Neuronal stem cell (in vitro differentiated cells): Measurements from ENCODE around the gene ALPK3. TPM values are rescaled to one million over a fixed set of nuclear protein-coding genes. Genes with fewer than 3 reads are reported as not detected.
A peak's percentile ranks its signal among the peaks of the same experiment; 100 is the strongest.

ENCODE experiments used
- DNase-seq: peaks from one replicate; pipeline ENCODE4 v3.0.0-alpha.2; 2013; ENCODE audit warnings: low spot score
- H2AFZ ChIP-seq: one replicate; pipeline ENCODE4 v1.6.1; 2013; ENCODE audit warnings: mild to moderate bottlenecking, low read length, inconsistent platforms
- H2AK5ac ChIP-seq: 2 replicates; pipeline ENCODE4 v1.6.1; 2013; ENCODE audit warnings: low read depth, mild to moderate bottlenecking, inconsistent platforms, low read length, moderate library complexity, mixed read lengths
- H2BK120ac ChIP-seq: 2 replicates; pipeline ENCODE4 v1.6.1; 2013; ENCODE audit warnings: low read depth, mild to moderate bottlenecking, inconsistent platforms, low read length, moderate library complexity, mixed read lengths
- H2BK12ac ChIP-seq: one replicate; pipeline ENCODE4 v1.6.1; 2013; ENCODE audit warnings: low read length, inconsistent platforms
- H2BK15ac ChIP-seq: 2 replicates; pipeline ENCODE4 v1.6.1; 2013; ENCODE audit warnings: mild to moderate bottlenecking, low read length, inconsistent platforms, mixed read lengths
- H2BK5ac ChIP-seq: one replicate; pipeline ENCODE4 v1.6.1; 2013; ENCODE audit warnings: inconsistent platforms, mild to moderate bottlenecking, low read length, moderate library complexity
- H3K14ac ChIP-seq: one replicate; pipeline ENCODE4 v1.6.1; 2013; ENCODE audit warnings: low read length, inconsistent platforms
- H3K18ac ChIP-seq: 2 replicates; pipeline ENCODE4 v1.6.1; 2013; ENCODE audit warnings: low read length, inconsistent platforms
- H3K23ac ChIP-seq: 2 replicates; pipeline ENCODE4 v1.6.1; 2013; ENCODE audit warnings: low read depth, mild to moderate bottlenecking, mixed read lengths, low read length, inconsistent platforms; ENCODE audit not compliant: poor library complexity
- H3K27ac ChIP-seq: replicated peaks from 3 replicates; pipeline ENCODE4 v1.5.1; 2013; ENCODE audit warnings: low read length, inconsistent platforms
- H3K27me3 ChIP-seq, 3 experiments: 2 replicates each; pipeline ENCODE4 v1.6.1; 2013; ENCODE audit warnings: low read length in 3 of 3, mild to moderate bottlenecking in 2 of 3, inconsistent platforms in 1 of 3, low read depth in 1 of 3, mixed read lengths in 1 of 3, moderate library complexity in 1 of 3; ENCODE audit not compliant: control insufficient read depth in 3 of 3, insufficient read depth in 3 of 3
- H3K36me3 ChIP-seq, 2 donors: replicated peaks in 1 of 2; 2 replicates each; pipeline ENCODE4 v1.6.1; 2013; ENCODE audit warnings: low read length in 2 of 2; ENCODE audit not compliant: control insufficient read depth in 2 of 2, insufficient read depth in 2 of 2
- H3K4ac ChIP-seq: 2 replicates; pipeline ENCODE4 v1.6.1; 2013; ENCODE audit warnings: inconsistent platforms, mild to moderate bottlenecking, low read length, moderate library complexity
- H3K4me1 ChIP-seq, 2 donors: 1 replicate in 1 of 2; 2 replicates in 1 of 2; pipeline ENCODE4 v1.6.1; 2013; ENCODE audit warnings: low read length in 2 of 2, low read depth in 1 of 2; ENCODE audit not compliant: control insufficient read depth in 2 of 2, insufficient read depth in 1 of 2
- H3K4me2 ChIP-seq: one replicate; pipeline ENCODE4 v1.6.1; 2013; ENCODE audit warnings: mild to moderate bottlenecking, low read length, inconsistent platforms; ENCODE audit not compliant: insufficient read depth, poor library complexity, severe bottlenecking
- H3K4me3 ChIP-seq, 2 donors: 2 replicates each; pipeline ENCODE4 v1.5.1; 2013; ENCODE audit warnings: low read length in 2 of 2, mild to moderate bottlenecking in 2 of 2, inconsistent platforms in 1 of 2, moderate library complexity in 1 of 2
- H3K79me1 ChIP-seq: one replicate; pipeline ENCODE4 v1.6.1; 2013; ENCODE audit warnings: low read depth, mild to moderate bottlenecking, inconsistent platforms, low read length, moderate library complexity
- H3K9ac ChIP-seq: one replicate; pipeline ENCODE4 v1.6.1; 2013; ENCODE audit warnings: mild to moderate bottlenecking, low read depth, low read length, inconsistent platforms; ENCODE audit not compliant: poor library complexity
- H3K9me3 ChIP-seq, 2 donors: replicated peaks in 1 of 2; 2 replicates each; pipeline versions ENCODE3 to v1.6.1; 2013; ENCODE audit warnings: low read length in 2 of 2, mild to moderate bottlenecking in 2 of 2, inconsistent platforms in 1 of 2, low read depth in 1 of 2, mixed read lengths in 1 of 2, moderate library complexity in 1 of 2; ENCODE audit not compliant: control insufficient read depth in 2 of 2, insufficient read depth in 1 of 2
- H4K8ac ChIP-seq: one replicate; pipeline ENCODE4 v1.6.1; 2013; ENCODE audit warnings: low read depth, mild to moderate bottlenecking, inconsistent platforms, low read length, moderate library complexity
- H4K91ac ChIP-seq: one replicate; pipeline ENCODE4 v1.6.1; 2013; ENCODE audit warnings: low read length, low read depth, mild to moderate bottlenecking, inconsistent platforms; ENCODE audit not compliant: poor library complexity
- WGBS, 2 donors: extraction: QIAGEN DNeasy Blood & Tissue Kit; methylation state at CpG; one replicate each; pipeline ENCODE4 v1.1.7; 2013; ENCODE audit warnings: missing lambda C conversion rate in 2 of 2, mixed read lengths in 1 of 2; ENCODE audit not compliant: insufficient read length in 2 of 2, insufficient replicate concordance in 1 of 2; ENCODE audit errors: extremely low coverage in 2 of 2; 5-methylcytosine and 5-hydroxymethylcytosine counted together
- polyA plus RNA-seq, 2 experiments: library from polyadenylated mRNA; stranded (reverse); fragments of 200-250 nt; gene quantifications; one replicate each; pipeline ENCODE4 v1.2.3, GENCODE V29; 2013

ALPK3 gene, protein sequence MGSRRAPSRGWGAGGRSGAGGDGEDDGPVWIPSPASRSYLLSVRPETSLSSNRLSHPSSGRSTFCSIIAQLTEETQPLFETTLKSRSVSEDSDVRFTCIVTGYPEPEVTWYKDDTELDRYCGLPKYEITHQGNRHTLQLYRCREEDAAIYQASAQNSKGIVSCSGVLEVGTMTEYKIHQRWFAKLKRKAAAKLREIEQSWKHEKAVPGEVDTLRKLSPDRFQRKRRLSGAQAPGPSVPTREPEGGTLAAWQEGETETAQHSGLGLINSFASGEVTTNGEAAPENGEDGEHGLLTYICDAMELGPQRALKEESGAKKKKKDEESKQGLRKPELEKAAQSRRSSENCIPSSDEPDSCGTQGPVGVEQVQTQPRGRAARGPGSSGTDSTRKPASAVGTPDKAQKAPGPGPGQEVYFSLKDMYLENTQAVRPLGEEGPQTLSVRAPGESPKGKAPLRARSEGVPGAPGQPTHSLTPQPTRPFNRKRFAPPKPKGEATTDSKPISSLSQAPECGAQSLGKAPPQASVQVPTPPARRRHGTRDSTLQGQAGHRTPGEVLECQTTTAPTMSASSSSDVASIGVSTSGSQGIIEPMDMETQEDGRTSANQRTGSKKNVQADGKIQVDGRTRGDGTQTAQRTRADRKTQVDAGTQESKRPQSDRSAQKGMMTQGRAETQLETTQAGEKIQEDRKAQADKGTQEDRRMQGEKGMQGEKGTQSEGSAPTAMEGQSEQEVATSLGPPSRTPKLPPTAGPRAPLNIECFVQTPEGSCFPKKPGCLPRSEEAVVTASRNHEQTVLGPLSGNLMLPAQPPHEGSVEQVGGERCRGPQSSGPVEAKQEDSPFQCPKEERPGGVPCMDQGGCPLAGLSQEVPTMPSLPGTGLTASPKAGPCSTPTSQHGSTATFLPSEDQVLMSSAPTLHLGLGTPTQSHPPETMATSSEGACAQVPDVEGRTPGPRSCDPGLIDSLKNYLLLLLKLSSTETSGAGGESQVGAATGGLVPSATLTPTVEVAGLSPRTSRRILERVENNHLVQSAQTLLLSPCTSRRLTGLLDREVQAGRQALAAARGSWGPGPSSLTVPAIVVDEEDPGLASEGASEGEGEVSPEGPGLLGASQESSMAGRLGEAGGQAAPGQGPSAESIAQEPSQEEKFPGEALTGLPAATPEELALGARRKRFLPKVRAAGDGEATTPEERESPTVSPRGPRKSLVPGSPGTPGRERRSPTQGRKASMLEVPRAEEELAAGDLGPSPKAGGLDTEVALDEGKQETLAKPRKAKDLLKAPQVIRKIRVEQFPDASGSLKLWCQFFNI (N-terminal part only)
- 3.8 TPM for polyA plus RNA-seq (2013, experiment 1 of 2)
- polyA plus RNA-seq (2013, experiment 2 of 2), result 3.7 TPM

DNA sequence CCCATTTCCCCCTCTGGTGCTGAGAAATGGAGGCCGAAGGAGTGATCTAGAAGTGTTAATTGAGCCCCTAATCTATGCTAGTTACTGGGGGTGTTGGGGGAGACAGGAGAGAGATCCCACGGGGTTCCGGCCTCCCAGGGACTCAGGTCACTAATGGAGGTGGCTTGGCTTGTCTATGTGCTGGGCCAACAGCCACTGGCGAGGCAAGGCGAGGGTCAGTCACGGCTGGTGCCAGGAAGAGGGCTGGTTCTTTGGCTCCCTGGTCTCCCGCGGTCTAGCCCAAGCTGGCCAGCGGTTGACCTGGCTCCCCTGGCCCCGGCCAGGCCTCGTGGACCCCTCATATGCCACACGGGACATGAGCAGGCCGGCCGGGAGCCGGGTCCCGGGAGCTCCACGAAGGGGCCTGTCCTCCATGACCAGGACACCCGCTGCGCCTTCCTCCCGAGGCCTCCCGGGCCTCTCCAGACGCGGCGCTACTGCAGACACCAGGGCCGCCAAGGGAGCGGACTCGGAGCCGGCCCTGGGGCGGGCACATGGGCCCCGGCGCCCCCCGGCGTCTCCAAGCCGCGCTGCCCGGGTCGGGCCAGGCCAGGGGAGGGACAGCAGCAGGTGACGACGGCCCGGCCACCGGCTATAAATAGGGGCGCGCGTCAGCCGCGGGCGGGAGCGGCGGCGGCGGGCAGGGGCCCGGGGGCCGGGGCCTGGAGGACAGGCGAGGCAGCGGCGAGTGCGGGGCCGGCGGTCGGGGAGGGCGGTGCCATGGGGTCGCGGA lies at the start of gene ALPK3:
ALPK3 (plus strand) TSS at position 663 of the 772 bp plus-strand sequence; CDS start at position 760, 97 bp downstream.
- Histone ChIP-seq H3K27me3 (no peaks in the 10 kb centered on the region), H3K23ac (no peak within 1 kb of the TSS), H3K79me1 (no peaks in the 10 kb centered on the region), H4K8ac (peak within 1 kb of the TSS; percentile 96), H3K18ac (peak within 1 kb of the TSS; percentile 89), H3K9me3 (no peaks in the 10 kb centered on the region), H2BK120ac (no peak within 1 kb of the TSS), H3K27ac (peak within 1 kb of the TSS; percentile 4), H2BK15ac (peak within 1 kb of the TSS; percentile 1), H2BK12ac (no peak within 1 kb of the TSS), H3K9ac (peak within 1 kb of the TSS; percentile 85), H2BK5ac (peak within 1 kb of the TSS; percentile 8), H4K91ac (no peak within 1 kb of the TSS), H2AFZ (peak within 1 kb of the TSS; percentile 51), H3K4ac (no peak within 1 kb of the TSS), H3K14ac (no peak within 1 kb of the TSS), H3K4me3 (peak within 1 kb of the TSS in 1 of 2 donors; percentile 42), H3K4me2 (peak within 1 kb of the TSS; percentile 35), H3K36me3 (no peaks in the 10 kb centered on the region), H3K4me1 (peaks cover 21% of the 10 kb centered on the region in 2 donors), H2AK5ac (no peak within 1 kb of the TSS)
- WGBS, 2 donors, result no CpG with 5 or more reads among the region's 63 CpGs
- DNase-seq, result peak; percentile 33

DNA sequence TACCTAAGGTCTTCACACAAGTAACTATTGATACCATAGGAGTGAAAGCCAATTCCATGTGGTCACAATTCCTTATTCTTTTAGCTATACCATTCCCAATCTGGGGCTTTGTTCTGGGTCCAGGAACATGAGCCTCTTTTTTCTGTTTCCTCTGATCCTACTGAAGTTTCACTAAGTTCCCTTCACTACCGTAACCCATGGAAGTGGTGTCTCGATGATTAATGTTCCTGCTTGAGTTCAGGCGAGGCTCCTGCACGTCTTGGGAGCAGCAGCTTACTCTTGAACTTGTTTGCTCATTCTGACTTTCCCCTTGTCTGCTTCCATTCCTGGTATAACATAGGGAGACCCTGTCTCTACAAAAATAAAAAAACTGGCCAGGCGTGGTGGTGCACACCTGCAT lies 45.1 kb upstream of the ALPK3 start:
- no peak overlapping the region for H2BK15ac ChIP-seq
- H3K4me3 ChIP-seq, result no peak overlapping the region
- WGBS, 2 donors, result no CpG with 5 or more reads among the region's 5 CpGs
- H3K4me1 ChIP-seq, result no peaks in the 10 kb centered on the region
- H2BK5ac ChIP-seq, result no peak overlapping the region
- no peaks in the 10 kb centered on the region for H3K79me1 ChIP-seq
- H2AFZ ChIP-seq, result no peak overlapping the region
- H3K36me3 ChIP-seq, result peaks cover 5 to 74% of the 10 kb centered on the region in 2 donors
- H2AK5ac ChIP-seq, result no peak overlapping the region
- peaks cover 0 to 9% of the 10 kb centered on the region in 2 donors for H3K9me3 ChIP-seq
- H2BK12ac ChIP-seq, result no peak overlapping the region
- no peak overlapping the region for H4K8ac ChIP-seq
- no peak overlapping the region for H3K4me2 ChIP-seq
- H3K9ac ChIP-seq, result no peak overlapping the region
- H3K18ac ChIP-seq, result no peak overlapping the region
- no peak overlapping the region for H2BK120ac ChIP-seq
- no peak for DNase-seq
- no peak overlapping the region for H4K91ac ChIP-seq
- H3K27me3 ChIP-seq, result no peaks in the 10 kb centered on the region
- H3K14ac ChIP-seq, result no peak overlapping the region
- no peak overlapping the region for H3K27ac ChIP-seq
- H3K4ac ChIP-seq, result no peak overlapping the region
- H3K23ac ChIP-seq, result no peak overlapping the region

DNA sequence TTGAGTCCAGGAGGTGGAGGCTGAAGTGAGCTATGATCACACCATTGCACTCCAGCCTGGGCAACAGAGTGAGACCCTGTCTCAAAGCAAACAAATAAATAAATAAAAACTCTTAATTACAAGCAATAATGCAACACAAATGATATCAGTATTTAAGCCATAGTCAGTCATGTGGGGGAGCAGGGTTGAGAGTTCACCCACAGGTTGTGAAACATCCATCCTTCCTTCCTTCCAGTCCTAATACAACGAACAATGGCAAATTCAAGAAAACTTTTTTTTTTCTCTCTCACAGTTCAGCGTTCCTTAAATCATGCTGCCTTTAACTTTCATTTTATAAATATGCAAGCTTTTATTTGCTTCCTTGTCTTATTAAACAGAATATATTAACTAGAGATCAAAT lies 44.7 kb upstream of the ALPK3 start:
- no peak overlapping the region for H2BK12ac ChIP-seq
- WGBS, 2 donors, result no CpG with 5 or more reads among the region's 2 CpGs

More for the DNA sequence above, 44.7 kb upstream of the ALPK3 start:
- no peaks in the 10 kb centered on the region for H3K4me1 ChIP-seq
- no peak overlapping the region for H3K23ac ChIP-seq
- DNase-seq, result no peak
- H3K27ac ChIP-seq, result no peak overlapping the region
- no peak overlapping the region for H4K8ac ChIP-seq
- no peak overlapping the region for H3K4me3 ChIP-seq
- peaks cover 0 to 9% of the 10 kb centered on the region in 2 donors for H3K9me3 ChIP-seq
- H3K18ac ChIP-seq, result no peak overlapping the region
- H3K36me3 ChIP-seq, result peaks cover 5 to 70% of the 10 kb centered on the region in 2 donors
- no peak overlapping the region for H3K14ac ChIP-seq
- no peak overlapping the region for H2BK120ac ChIP-seq
- H3K9ac ChIP-seq, result no peak overlapping the region
- H2AFZ ChIP-seq, result no peak overlapping the region
- H2BK15ac ChIP-seq, result no peak overlapping the region
- no peak overlapping the region for H2BK5ac ChIP-seq
- no peak overlapping the region for H3K4me2 ChIP-seq
- H4K91ac ChIP-seq, result no peak overlapping the region
- no peaks in the 10 kb centered on the region for H3K79me1 ChIP-seq
- H3K4ac ChIP-seq, result no peak overlapping the region
- H3K27me3 ChIP-seq, result no peaks in the 10 kb centered on the region
- H2AK5ac ChIP-seq, result no peak overlapping the region
